Measurements from ENCODE around the gene GNL3L.
"Not testable (repeated sequence)": the region's sequence is repeated elsewhere in the genome, so short reads cannot be mapped to it uniquely, and the experiment has no call there.

The GNL3L gene, protein sequence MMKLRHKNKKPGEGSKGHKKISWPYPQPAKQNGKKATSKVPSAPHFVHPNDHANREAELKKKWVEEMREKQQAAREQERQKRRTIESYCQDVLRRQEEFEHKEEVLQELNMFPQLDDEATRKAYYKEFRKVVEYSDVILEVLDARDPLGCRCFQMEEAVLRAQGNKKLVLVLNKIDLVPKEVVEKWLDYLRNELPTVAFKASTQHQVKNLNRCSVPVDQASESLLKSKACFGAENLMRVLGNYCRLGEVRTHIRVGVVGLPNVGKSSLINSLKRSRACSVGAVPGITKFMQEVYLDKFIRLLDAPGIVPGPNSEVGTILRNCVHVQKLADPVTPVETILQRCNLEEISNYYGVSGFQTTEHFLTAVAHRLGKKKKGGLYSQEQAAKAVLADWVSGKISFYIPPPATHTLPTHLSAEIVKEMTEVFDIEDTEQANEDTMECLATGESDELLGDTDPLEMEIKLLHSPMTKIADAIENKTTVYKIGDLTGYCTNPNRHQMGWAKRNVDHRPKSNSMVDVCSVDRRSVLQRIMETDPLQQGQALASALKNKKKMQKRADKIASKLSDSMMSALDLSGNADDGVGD

DNA sequence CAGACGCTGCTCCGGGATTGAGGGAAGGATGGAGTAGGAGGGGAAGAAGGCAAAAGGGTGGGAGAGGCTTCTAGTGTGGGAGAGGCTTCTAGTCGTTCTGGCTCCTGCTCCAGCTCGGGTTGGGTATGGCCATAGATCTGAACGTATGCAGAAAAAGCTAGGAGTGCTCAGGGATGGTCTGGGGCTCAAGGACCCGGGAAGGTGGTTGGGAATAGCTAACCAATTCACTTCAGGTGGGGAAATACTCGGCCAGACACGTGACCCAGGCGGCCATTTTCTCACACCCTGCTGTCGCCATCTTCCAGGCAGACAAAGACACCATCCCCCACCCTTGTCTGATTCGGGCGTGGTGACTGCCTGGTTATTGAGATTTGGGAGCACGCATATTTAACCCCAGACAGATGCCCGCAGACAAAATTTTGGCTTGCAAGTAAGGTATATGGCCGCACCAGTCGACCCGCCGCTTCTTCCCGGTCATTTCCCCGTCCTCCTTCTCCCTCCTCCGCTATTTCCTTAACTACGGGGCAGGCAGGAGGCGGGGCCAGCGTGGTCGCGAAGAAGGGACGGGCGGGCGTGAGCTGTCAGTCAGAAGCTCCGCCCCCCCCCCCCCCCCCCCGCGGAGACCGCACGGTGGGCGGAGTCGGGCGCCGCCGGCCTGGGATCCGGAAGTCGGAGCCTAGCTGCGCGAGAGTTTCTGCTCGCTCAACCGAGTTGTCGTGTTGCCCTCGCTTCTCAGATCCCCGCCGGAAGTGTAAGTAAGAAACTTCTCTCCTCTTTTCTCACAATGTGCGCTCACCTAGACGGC is at the start of gene GNL3L:
Gene GNL3L, plus strand, starts transcription at position 668 of the 805 bp plus-strand sequence. CDS start 2,348 bp downstream, outside the sequence.
- Histone ChIP-seq H3K4me3 (peak within 1 kb of the TSS; percentile 82), H3K36me3 (replicated peaks) (peaks cover 40% of the 10 kb centered on the region), H3K4me1 (peaks cover 24% of the 10 kb centered on the region), H3K27me3 (ENCODE audit: low read depth) (no peaks in the 10 kb centered on the region), H3K9me3 (peaks cover 7% of the 10 kb centered on the region)
- in situ Hi-C loops (cut with MboI; ENCODE audit: low sequenced_read_pairs): no loop called here
- DNase-seq (ENCODE audit: low spot score in 2 of 2): peak; percentile 91 to 95

DNA sequence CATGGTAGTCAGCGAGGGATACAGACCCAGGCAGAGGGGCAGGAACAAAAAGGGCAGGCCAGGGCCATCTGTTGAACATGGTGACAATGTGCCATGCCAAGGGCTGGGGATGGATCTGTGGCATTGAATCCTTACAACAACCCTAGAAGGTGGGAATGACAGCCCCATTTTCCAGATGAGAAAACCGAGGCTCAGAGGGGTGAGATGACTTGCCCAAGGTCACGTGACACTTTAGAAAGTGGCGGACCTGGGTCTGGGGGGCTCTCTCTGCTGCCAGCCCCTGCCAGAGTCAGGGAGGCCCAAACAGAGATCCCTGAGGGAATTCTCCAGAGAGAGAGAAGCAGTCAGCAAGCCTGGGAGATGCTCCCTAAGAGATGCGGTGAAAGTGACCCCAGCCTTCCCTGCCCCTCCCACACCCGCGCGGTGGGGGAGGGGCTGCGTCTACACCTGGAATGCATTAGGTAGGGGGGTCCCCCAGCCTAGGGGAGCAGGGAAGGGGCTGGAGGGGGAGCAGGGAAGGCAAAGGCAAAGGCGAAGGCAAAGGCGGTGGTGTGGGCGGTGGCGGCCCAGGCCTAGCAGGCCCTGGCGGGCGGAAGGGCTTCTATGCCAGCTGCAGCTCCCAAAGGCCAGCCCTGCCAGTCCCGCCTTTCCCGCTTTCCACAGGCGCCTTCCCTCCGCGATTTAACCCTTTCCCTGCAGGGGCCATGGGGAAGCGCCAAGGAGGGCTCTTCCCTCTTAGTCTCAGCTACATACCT is 47.0 kb upstream of the GNL3L start:
- 0 out of 2 replicates have a peak, but pooled peaks cover 2% of the 10 kb centered on the region for H3K36me3 ChIP-seq (replicated peaks)
- in situ Hi-C loops (cut with MboI; ENCODE audit: low sequenced_read_pairs): loop anchor here (25.0 kb wide), 1 partner anchor 96 kb away; no protein-coding TSS in a partner anchor
- no peak for DNase-seq (ENCODE audit: low spot score in 2 of 2)
- H3K27me3 ChIP-seq (ENCODE audit: low read depth): no peaks in the 10 kb centered on the region
- peaks cover 4% of the 10 kb centered on the region; the same call in 1 of the 2 replicates for H3K4me1 ChIP-seq
- H3K4me3 ChIP-seq: no peak overlapping the region
- H3K9me3 ChIP-seq: no peaks in the 10 kb centered on the region

DNA sequence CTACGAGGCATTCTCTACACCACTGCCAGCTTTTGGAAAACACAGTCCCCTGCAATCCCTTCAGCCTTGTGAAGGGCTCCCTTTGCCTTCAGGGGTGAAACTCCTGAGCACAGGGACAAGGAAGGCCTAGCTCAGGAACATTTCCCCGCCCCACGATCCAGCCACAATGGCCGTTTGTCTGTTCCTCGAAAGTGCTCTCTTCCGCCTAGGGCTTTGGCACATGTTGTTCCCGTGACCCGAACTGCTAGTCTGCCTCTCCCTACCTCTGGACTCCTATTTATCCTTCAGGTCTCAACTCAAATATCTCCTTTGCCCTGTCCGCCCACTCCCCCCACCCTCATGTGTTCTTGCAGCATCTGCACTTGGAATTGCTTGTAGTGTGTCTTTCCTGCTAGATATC is 46.1 kb upstream of the GNL3L start:
- DNase-seq (ENCODE audit: low spot score in 2 of 2): no peak
- no peaks in the 10 kb centered on the region for H3K27me3 ChIP-seq (ENCODE audit: low read depth)
- H3K4me3 ChIP-seq: no peak overlapping the region
- in situ Hi-C loops (cut with MboI; ENCODE audit: low sequenced_read_pairs): loop anchor here (25.0 kb wide), 1 partner anchor 97 kb away; no protein-coding TSS in a partner anchor
- H3K36me3 ChIP-seq (replicated peaks): 0 out of 2 replicates have a peak, but pooled peaks cover 2% of the 10 kb centered on the region
- H3K4me1 ChIP-seq: peaks cover 4% of the 10 kb centered on the region; the same call in 1 of the 2 replicates
- H3K9me3 ChIP-seq: no peaks in the 10 kb centered on the region

DNA sequence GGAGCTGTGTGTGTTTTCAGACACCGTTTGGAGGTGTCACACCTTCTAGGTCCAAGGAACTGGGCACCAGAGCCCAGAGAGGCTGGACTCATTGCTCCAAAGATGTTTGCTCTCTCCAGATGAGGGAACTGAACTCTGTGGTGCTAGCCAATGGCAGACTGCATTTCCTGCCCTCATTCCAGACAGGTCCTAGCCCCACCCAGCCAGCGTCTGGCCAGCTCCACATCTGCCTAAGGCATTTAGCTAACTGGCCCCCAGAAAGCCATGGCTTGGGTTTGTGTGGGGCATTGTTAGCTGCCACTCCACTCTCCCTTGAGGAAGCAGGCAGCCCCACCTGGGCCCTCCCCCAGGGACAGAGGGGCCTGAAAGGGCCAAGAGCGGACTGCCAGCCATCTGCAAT is 45.4 kb upstream of the GNL3L start:
- in situ Hi-C loops (cut with MboI; ENCODE audit: low sequenced_read_pairs): loop anchor here (25.0 kb wide), 1 partner anchor 97 kb away; no protein-coding TSS in a partner anchor
- H3K36me3 ChIP-seq (replicated peaks): 0 out of 2 replicates have a peak, but pooled peaks cover 2% of the 10 kb centered on the region
- peaks cover 4% of the 10 kb centered on the region for H3K4me1 ChIP-seq
- H3K9me3 ChIP-seq: no peaks in the 10 kb centered on the region
- H3K27me3 ChIP-seq (ENCODE audit: low read depth): no peaks in the 10 kb centered on the region
- no peak overlapping the region for H3K4me3 ChIP-seq
- no peak for DNase-seq (ENCODE audit: low spot score in 2 of 2)

DNA sequence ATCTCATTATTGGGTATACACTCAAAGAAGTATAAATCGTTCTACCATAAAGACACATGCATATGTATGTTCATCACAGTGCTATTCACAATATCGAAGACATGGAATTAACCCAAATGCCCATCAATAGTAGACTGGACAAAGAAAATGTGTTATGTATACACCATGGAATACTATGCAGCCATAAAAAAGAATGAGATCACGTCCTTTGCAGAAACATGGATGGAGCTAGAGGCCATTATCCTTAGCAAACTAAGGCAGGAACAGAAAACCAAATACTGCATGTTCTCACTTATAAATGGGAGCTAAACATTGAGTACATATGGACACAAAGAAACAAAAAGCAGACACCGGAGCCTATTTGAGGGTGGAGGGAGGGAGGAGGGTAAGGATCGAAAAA is 40.2 kb upstream of the GNL3L start:
- DNase-seq (ENCODE audit: low spot score in 2 of 2); H3K27me3 ChIP-seq (ENCODE audit: low read depth); H3K4me3 ChIP-seq; H3K9me3 ChIP-seq; H3K36me3 ChIP-seq (replicated peaks): not testable (repeated sequence)
- peaks cover 12% of the 10 kb centered on the region for H3K4me1 ChIP-seq
- in situ Hi-C loops (cut with MboI; ENCODE audit: low sequenced_read_pairs): loop anchor here (25.0 kb wide), 1 partner anchor 103 kb away; no protein-coding TSS in a partner anchor

DNA sequence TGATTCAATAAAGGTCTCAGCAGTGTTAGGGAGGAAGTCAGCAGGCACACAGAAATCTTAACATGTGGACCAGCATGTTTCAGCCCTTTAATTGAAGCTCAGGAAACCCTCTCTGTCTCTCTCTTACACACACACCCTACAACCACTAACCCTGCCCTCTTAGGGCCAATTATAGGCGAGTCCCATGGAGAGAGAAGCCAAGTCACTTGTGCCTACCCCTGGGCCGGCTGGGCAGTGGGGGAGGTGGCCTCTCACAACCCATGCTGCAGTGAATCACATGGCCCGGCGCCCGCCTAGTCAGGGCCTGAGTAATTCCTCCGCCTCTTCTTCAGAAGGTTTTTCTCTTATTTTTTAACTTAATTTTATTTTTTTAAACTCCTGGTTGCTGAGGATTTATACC is 37.7 kb upstream of the GNL3L start:
- no peak overlapping the region for H3K4me3 ChIP-seq
- DNase-seq (ENCODE audit: low spot score in 2 of 2): no peak
- H3K27me3 ChIP-seq (ENCODE audit: low read depth): no peaks in the 10 kb centered on the region

DNA sequence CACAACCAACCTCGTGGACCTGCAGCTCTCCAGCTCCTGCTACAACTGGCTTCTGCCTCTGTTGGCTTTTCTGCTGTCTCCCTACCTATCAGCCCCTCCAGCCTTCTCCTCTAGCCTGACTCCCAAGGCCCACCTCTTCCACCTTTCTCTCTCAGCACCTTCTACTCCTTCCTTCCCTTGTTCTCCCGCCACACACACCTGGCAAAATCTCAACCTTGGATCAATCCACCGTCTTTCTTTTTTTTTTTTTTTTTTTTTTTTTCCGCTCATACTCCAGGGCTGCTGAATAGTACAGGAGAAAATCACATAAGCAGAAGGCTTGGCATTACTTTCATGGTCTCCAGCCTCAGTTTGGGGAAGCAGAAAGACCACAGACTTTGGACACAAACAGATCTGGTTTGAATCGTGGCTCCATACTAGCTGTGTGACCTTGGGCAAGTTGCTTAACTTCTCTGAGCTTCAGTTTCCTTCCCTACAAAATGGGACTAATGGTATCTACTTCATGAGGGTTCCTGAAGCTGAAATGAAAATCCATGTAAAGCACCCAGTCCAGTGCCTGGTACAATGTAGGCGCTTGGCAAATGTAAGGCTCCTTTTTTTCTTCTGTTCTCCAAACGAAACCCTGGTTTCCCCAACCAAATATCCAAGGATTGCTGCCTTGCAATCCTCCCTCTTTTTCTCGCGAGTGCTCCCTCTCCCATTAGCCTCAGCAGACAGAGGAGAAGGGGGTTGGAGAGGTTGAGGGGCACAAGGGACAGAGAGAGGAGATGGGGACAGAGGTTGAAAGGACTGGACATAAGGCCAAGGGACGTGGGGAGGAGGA is 35.6 kb upstream of the GNL3L start:
- in situ Hi-C loops (cut with MboI; ENCODE audit: low sequenced_read_pairs): loop anchor here (25.0 kb wide), 1 partner anchor 107 kb away; no protein-coding TSS in a partner anchor

More for the DNA sequence above, 37.7 kb upstream of the GNL3L start:
- Histone ChIP-seq H3K9me3 (peaks cover 3% of the 10 kb centered on the region; the same call in 1 of the 2 replicates), H3K36me3 (replicated peaks) (no peaks in the 10 kb centered on the region), H3K4me1 (peaks cover 19% of the 10 kb centered on the region)
- in situ Hi-C loops (cut with MboI; ENCODE audit: low sequenced_read_pairs): loop anchor here (25.0 kb wide), 1 partner anchor 105 kb away; no protein-coding TSS in a partner anchor

DNA sequence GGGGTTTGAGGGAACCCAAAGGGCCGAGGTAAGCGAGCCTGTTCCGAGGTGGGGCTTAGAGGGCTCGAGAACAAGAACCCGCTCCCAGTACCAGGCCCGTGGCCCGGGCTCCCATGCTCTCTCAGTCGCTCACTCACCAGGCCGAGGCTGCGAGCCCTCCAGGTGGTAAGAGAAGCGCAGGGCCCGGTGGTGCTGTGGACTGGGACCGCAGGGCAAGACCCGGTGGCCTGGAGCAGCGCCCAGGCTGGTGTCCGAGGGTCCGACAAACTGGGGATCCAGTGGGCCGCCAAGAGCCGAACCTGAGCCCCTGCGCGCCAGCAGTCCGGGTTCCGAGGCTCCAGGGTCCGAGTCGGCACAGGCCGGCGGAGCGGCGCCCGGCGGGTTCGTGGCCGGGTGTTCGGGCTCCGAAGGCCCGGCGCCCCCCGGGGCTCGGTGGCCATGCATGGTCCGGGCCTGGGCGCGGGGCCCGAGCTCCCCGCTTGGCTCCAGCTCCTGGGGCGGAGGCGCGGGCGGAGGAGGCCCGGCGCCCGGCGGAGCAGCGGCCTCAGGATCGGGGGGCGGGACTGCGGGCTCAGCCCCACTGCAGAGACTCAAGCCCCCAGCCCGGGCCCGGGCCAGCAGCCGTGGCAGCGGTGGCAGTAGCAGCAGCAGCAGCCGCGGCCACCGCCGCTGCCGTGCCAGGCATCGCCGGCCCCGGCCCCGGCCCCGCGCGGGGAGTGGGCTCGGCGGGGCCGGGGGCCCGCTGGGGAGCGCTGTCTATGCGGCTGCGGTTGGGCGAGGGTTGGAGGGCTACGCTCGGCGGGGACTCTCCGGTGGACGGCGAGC is 34.8 kb upstream of the GNL3L start:
- Histone ChIP-seq H3K27me3 (ENCODE audit: low read depth) (no peaks in the 10 kb centered on the region), H3K36me3 (replicated peaks) (no peaks in the 10 kb centered on the region), H3K4me3 (peak overlapping the region; percentile 56), H3K9me3 (0 out of 2 replicates have a peak, but pooled peaks cover 3% of the 10 kb centered on the region), H3K4me1 (peaks cover 19% of the 10 kb centered on the region)
- in situ Hi-C loops (cut with MboI; ENCODE audit: low sequenced_read_pairs): loop anchor here (25.0 kb wide), 1 partner anchor 108 kb away; no protein-coding TSS in a partner anchor
- DNase-seq (ENCODE audit: low spot score in 2 of 2): peak in 1 of 2 experiments; percentile 52

More for the DNA sequence above, 35.6 kb upstream of the GNL3L start:
- H3K4me3 ChIP-seq: peak overlapping the region; percentile 56
- peaks cover 19% of the 10 kb centered on the region for H3K4me1 ChIP-seq
- H3K9me3 ChIP-seq: peaks cover 3% of the 10 kb centered on the region; the same call in 1 of the 2 replicates
- no peaks in the 10 kb centered on the region for H3K36me3 ChIP-seq (replicated peaks)
- no peaks in the 10 kb centered on the region for H3K27me3 ChIP-seq (ENCODE audit: low read depth)
- no peak for DNase-seq (ENCODE audit: low spot score in 2 of 2)

DNA sequence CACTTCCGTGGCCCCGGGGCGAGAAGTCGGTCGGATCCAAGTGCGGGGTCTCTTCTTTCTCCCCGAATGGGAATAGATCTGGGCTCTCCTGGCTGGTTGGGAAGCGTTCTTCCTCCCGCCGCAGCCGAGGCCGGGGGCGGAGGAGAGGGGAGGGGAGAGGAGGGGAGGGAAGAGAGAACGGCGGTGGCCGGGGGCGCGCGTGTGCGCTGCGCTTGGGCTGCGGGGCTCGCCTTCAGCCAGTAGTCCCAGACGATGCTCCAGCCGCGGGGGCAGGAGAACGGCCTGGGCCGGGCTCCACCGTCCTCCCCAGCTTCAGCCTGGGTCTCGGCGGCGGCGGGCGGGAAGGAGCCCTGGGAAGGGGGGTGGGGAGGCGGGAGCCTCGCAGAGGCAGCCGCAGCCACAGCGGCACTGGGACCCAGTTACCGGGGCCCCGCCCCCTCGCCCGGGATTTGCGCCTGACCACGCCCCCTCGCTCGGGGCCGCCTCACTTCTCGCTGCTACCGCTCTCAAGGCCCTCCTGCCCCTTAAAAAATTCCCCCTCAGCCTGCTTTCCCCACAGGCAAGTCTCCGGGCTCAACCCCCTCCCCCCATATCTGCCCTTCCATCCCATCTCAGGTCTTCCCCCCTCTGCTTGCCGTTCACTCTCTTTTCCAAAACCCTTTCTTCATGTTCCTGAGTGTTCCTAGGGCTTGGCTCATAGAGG is 34.1 kb upstream of the GNL3L start, which contains the start of gene FGD1:
Gene FGD1, minus strand, starts transcription at position 421 of the 703 bp plus-strand sequence. CDS start 802 bp downstream, outside the sequence.
- Histone ChIP-seq H3K27me3 (ENCODE audit: low read depth) (no peaks in the 10 kb centered on the region), H3K36me3 (replicated peaks) (no peaks in the 10 kb centered on the region), H3K4me1 (peaks cover 19% of the 10 kb centered on the region), H3K9me3 (no peaks in the 10 kb centered on the region), H3K4me3 (peak within 1 kb of the TSS; percentile 56)
- peak; percentile 80 to 92 for DNase-seq (ENCODE audit: low spot score in 2 of 2)
- in situ Hi-C loops (cut with MboI; ENCODE audit: low sequenced_read_pairs): loop anchor here (25.0 kb wide), 1 partner anchor 109 kb away; no protein-coding TSS in a partner anchor

DNA sequence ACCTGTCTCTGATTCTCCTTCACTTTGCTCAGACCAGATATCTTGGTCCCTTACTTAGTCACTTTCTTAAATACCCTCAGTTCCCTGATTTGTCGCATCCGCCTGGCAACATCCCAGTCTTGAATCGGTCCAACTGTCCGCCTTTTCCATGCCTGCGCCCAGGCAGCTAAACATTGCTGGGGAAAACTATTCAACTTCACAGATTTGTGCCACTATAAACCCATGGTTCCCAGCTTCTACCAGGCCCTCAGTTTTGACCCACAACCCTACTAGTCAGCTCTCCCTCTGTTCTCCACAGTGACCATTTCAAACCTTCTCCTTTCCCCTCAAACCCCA is 33.5 kb upstream of the GNL3L start:
- Histone ChIP-seq H3K36me3 (replicated peaks) (no peaks in the 10 kb centered on the region), H3K4me1 (peaks cover 19% of the 10 kb centered on the region), H3K4me3 (peak overlapping the region; percentile 56), H3K9me3 (no peaks in the 10 kb centered on the region), H3K27me3 (ENCODE audit: low read depth) (no peaks in the 10 kb centered on the region)
- DNase-seq (ENCODE audit: low spot score in 2 of 2): no peak
- in situ Hi-C loops (cut with MboI; ENCODE audit: low sequenced_read_pairs): loop anchor here (25.0 kb wide), 1 partner anchor 109 kb away; no protein-coding TSS in a partner anchor

DNA sequence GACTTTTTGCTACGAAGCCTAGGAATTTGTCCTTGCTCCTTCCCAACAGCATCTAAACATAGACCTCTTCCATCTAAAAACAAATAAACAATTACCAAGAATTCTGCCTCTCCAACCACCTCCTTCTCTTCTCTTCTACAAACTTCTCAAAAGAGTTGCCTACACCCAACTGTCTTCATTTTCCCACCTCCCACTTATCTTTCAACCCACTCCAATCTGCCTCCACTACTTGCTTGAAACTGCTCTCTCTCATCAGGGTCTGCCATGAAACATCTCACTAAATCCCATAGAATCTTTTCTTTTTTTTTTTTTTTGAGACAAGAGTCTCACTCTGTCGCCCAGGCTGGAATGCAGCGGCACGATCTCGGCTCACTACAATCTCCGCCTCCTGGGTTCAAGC is 33.1 kb upstream of the GNL3L start:
- H3K4me3 ChIP-seq: no peak overlapping the region
- no peaks in the 10 kb centered on the region for H3K36me3 ChIP-seq (replicated peaks)
- H3K9me3 ChIP-seq: no peaks in the 10 kb centered on the region
- no peak for DNase-seq (ENCODE audit: low spot score in 2 of 2)
- peaks cover 19% of the 10 kb centered on the region for H3K4me1 ChIP-seq
- in situ Hi-C loops (cut with MboI; ENCODE audit: low sequenced_read_pairs): loop anchor here (25.0 kb wide), 1 partner anchor 110 kb away; no protein-coding TSS in a partner anchor
- H3K27me3 ChIP-seq (ENCODE audit: low read depth): no peaks in the 10 kb centered on the region
